Activated CD4-positive, CD25-positive, alpha-beta regulatory T cell treated with anti-CD3 and anti-CD28 coated beads, Interleukin-2, amount 50 U/mL, for 16 hours (primary cell): ENCODE results near the gene CABLES2.

ENCODE experiments used
- DNase-seq: peaks from one replicate; pipeline ENCODE4 v3.0.0-alpha.2; 2020; ENCODE audit warnings: low read depth, low spot score

The CABLES2 gene

GRCh38 chr20:62372042-62372993, 34.8 kb downstream of the CABLES2 start:
- no peak for DNase-seq

DNA sequence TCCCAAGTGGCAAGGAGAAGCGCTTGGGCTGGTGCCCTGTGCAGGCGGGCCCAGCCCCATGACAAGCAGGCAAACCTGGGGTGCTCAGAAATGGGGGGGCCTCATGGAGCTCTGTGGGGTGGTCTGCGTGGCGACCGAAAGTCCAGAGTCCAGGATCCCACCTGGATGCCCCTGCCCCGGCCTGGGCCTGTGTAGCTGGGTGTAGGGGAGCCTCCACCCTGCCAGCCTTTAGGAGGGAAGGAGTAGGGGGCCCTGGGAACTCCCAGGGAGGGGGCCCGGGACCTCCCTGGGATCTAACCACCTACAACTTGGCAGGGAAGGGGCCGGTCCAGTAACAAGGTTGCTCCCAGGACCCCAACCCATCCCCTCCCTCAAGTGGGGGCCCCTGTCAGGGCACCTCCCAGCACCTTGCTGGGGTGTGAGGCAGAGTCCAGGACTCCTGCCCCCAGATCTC, 35.5 kb downstream of the CABLES2 start:
- no peak for DNase-seq

DNA sequence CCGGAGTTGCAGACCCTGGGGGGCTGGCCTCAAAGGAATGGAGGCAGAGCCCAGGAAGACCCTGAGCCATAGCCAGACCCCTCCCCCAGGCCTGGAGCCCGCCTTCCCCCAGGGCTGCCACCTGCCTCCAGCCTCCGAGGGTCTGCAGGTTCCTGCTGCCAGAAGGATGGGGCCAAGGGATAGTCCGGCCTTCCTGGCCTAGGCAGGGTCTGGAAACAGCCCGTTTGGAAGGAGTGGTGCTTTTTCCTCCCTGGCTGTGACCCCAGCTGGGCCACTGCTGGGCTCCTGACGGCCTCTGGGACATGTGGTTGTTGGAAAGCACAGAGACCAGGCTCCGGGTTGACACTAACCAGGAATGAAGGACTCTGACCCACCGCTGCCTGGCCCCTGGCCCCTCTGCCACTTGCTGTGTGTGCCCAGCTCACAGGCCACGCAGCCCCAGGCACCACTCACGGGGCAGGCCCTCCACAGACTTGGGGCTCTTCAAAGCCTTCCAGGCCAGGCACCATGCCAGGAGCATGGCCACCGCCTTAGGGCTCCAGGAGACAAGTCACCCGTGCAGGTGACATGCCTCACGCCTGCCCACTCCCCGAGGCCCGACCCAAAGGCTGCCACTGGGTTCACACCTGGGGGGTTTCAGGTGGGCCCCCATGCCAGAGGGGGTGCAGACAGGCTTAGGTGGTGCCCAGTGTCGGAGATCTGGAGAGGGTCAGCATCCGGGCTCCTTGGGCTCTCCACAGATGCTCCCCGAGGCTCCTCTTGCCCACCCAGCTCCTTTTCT, 36.1 kb downstream of the CABLES2 start:
- DNase-seq, result no peak

DNA sequence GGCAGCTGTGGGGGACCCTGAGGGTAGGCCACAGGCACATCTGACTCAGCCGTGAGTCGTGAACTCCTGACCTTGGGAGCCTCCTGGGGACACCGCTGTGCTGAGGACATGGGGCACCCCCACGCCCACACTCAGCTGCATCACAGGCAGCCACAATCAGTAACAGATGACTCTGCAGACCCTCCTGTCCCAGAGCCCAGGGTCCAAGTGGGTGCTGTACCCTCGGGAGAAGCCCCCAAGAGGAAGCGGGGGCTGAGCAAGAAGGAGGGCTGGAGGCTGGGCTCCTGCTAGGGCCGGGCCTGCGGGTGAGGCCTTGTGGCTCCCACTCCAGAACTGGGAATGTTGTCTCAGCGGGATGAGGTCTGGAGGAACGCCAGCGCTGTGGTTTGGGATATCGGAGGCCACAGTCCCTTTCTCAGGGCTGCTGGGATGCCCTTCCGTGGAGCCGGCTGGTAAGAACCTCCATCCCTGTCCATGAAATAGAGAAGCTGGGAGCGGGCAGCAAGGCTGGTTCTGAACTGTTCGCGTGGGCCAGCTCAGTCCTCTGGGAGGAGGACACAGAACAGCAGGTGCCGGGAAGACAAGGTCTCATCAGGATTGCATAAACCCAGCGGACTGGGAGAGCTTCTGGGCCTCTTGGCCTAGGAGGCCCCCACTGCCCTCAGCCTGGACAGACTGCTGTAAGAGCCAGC, 36.8 kb downstream of the CABLES2 start:
- DNase-seq, result no peak

DNA sequence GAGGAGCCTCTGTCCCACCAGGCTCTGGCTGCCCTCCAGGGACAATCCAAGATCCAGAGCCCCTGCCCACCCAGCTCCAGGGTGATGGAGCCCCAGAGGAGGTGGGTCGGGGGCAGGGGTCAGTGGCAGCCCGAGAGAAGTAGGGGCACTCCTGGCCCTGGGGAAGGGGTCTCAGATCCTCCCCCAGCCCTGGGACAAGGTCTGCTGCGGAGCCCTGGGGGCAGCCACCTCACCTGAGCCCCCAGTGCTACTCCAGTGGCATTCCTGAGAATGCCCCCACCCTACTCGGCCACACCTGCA, 37.3 kb downstream of the CABLES2 start:
- no peak for DNase-seq

DNA sequence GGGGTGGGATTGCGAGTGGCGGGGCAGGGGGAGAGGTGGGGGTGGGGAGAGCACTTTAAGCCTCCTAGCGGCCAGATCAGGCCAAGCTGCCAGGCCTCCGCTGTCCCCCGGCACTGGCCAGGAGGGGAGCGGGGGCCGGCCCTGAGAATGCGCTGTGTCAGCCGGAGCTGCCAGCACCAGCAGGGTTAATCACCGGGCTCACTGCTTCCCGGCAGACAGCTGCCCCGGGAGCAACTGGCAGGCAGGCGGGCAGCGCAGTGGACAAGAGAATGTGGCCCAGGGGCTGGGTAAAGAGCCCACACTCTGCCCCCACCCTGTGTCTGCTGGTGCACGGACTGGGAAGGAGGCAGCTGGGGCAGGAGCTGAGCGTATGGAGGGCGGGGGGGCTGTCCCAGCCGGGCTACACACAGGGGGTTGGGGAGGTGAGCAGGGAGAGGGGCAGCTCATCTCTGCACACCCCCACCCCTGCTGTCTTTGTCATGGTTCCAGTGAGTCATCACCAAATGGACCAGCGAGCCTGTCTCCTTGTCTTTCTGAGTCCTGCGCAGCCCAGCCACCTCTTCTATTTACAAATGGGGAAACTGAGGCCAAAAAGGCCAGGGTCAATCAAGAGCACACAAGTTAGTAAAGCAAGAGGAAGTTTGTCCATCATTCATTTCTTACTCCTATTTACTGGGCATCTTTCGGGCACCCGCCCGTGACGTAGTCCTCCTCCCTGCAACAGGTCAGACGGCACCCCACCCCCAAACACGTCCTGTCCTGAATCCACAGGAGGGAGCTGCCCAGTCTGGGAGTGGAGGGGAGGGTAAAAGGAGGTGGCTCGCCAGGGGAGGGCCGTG, 37.9 kb downstream of the CABLES2 start:
- no peak for DNase-seq

GRCh38 chr20:62368392-62368975, 38.6 kb downstream of the CABLES2 start:
- no peak for DNase-seq

DNA sequence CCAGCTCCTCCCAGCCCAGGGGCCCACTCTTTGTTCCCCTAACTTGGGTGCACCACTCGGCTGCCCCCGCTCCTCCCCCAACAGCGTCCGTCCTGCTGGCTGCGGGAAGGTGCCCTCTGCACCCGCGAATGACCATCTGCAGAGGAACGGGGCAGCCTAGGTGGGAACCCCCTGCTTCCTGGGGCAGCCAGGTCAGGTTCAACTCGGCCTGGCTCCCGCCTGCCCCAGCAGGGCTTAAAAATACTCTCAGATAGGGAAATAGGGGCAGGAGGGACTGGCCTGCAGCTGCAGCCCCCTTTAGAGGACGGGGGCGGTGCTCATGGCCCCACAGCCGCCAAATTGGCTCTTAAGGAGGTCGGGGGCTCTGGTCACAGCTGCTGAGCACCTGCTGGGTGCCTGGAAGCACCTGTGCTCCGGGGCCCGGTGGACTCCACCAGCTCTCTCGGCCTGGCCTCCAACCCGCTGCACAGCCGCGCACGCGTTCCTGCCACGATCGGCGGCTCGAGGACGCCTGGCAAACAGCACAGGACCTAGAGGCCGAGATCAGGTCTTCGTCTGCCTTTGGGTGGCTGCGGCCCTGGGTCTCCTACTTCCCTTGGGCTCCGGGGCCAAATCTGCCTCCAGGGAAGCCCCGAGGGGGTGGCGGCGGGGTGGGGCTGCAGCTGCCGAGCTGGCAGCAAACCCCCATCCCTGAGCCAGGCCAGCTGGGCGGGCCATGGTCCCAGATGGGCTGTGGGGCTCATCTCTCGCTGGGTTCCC, 39.3 kb downstream of the CABLES2 start:
- no peak for DNase-seq

GRCh38 chr20:62367136-62367632, 39.9 kb downstream of the CABLES2 start, which contains the start of gene LAMA5:
LAMA5 (minus strand) TSS chr20:62367312; CDS start chr20:62367245, 67 bp downstream.
- DNase-seq, result no peak

DNA sequence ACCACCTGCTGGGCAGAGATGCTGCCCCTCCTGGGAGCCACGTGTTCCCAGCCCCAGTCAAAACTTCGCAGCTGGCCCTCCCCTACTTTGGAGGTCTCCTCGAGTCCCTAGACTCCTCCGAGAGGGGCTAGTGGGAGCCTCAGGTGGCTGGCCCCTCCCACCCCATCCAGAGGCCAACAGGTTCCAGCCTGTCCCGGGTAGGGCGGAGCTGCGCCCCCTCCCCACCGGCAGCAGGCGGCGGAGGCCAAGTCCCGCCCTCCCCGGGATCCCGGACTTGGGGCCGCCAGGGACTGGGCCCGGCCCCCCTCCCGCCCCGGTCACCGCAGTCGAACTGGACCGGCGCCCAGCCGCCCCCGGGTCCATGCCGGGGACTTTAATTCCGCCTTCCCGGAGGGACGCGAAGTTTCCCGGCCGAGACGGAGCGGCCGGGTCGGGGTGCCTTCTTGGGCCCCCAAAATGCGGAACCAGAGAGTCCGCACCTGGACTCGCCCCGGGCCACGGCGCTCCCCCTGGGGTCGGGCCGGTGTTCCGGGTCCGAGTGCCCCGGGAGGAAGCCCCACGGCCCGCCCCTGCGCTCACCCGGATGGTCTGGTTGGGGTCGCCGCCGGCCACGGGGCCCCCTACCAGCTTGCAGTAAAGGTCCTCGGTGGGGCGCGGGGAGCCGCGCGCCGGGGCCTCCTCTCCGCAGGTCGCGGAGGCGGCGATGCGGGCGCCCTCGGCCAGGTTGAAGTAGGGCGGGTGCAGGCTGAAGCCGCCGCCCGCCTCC, 40.5 kb downstream of the CABLES2 start:
- no peak for DNase-seq

DNA sequence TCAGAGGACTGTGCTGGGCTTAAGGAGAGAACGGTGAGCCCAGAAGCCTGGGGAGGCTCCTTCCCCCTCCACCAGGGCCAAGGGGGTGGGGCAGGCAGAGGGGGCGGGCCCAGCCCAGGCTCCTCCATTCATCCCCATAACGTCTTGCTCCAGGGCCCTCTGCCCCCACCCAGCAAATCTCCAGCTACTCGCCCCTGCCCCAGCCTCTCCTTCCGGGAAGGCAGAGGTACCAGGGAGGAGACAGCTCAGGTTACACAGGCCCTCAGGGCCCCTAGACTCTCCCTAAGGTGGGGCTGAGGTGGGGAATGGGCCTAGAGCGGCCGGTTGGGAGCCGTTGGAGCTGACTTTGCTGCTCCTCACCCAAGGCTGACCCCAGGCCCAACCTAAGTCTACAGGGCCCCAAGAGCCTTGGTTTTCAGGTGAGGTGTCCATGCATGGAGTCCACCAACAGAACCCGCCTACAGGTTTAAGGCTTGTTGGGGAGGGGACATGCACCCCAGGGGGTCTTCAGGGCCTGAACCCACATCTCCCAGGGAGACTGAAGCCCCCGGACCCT, 41.2 kb downstream of the CABLES2 start:
- no peak for DNase-seq

GRCh38 chr20:62364911-62365736, 42.0 kb downstream of the CABLES2 start:
- DNase-seq, result no peak

DNA sequence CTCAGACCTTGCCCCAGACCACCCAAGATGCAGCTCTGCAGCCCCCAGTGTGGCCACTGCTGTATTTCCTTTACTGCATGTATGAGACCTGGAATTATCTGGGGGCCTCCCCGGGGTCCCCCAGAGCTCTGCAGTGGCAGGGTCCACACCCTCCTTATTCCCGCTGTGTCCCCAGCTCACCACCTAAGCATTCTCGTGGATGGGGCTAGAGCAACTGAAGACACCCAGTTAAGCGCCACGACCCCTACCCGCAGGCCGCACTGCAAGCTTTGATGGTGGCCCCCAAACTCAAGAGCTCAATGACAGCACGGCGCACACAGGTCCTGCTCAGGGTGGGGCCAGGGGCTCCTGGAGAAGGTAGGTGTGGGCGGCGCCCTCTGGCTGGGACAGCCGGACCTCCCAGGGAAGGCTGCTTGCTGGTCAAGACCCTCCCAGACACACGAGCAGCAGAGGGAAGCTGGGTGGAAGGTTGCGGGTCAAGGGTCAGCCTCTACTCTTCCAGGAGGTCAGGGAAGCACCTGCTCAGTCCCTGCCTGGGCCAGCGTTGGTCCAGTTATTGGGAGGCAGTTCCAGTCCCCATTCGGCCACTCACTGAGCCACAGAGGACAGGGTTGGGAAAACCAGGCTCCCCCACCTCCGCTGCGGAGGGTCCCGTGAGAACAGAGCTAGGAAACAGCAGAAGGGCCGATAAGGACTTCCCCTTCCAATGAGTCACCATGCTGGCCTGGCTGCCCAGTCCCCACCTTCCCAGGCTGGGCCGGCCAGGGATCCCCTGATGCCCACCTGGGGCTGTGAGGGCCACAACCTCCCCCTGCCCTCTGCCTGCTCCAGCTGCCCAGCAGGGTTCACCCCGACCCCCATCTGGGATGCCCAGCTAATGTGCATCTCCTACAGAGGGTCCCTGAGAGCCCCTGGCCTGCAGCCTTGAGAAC, 42.9 kb downstream of the CABLES2 start:
- no peak for DNase-seq

GRCh38 chr20:62362991-62363919, 43.8 kb downstream of the CABLES2 start:
- DNase-seq, result no peak

DNA sequence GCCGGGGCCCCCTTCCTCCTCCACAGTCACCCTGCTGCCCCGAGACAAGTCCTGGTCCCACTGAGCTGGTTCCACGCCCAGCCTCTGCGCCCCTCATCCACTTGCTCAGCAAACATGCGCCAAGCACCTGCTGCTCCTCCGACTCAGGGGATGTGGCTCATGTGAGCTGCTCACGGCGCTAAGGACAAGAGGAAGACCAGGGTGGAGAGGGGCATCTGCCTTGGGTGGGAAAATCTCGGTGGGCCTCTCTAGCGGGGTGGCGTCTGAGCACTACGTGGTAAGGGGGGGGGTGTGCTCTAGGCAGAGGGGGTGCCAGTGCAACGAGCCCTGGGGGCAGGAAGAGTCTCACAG, 44.5 kb downstream of the CABLES2 start:
- no peak for DNase-seq
